Lung (tissue), 12 donors: ENCODE measurements around the gene TNFRSF17. TPM values are rescaled to one million over a fixed set of nuclear protein-coding genes. Genes with fewer than 3 reads are reported as not detected.

Experiments used
- ATAC-seq: fragments of 200-7000 bp; cut with Tn5 transposase; one replicate; pipeline ENCODE4 v1.9.1; 2020; ENCODE audit warnings: moderate number of reproducible peaks; ENCODE audit not compliant: insufficient read depth, low FRiP score
- DNase-seq, 3 donors: peaks; one replicate each; pipeline ENCODE4 v3.0.0-alpha.2; 2013 to 2017
- H3K27ac ChIP-seq, 2 donors: one replicate each; pipeline ENCODE4 v1.5.1; 2013; ENCODE audit warnings: mild to moderate bottlenecking in 2 of 2, moderate library complexity in 2 of 2, control low read depth in 1 of 2, inconsistent platforms in 1 of 2, low read depth in 1 of 2, low read length in 1 of 2
- H3K27me3 ChIP-seq, 3 donors: one replicate each; pipeline ENCODE4 v1.5.1; 2013; ENCODE audit warnings: low read length in 2 of 3; ENCODE audit not compliant: control insufficient read depth in 3 of 3, insufficient read depth in 3 of 3
- H3K36me3 ChIP-seq, 4 donors: one replicate each; pipeline ENCODE4 v1.5.1; 2013; ENCODE audit warnings: low read length in 4 of 4, mild to moderate bottlenecking in 1 of 4, moderate library complexity in 1 of 4; ENCODE audit not compliant: control insufficient read depth in 4 of 4, insufficient read depth in 4 of 4
- H3K4me1 ChIP-seq, 5 donors: one replicate each; pipeline ENCODE4 v1.5.1; 2013; ENCODE audit warnings: low read length in 5 of 5, mild to moderate bottlenecking in 2 of 5, moderate library complexity in 1 of 5; ENCODE audit not compliant: control insufficient read depth in 5 of 5, insufficient read depth in 5 of 5
- H3K4me3 ChIP-seq: one replicate; pipeline ENCODE4 v1.5.1; 2013; ENCODE audit warnings: mild to moderate bottlenecking, control low read depth, moderate library complexity
- H3K9ac ChIP-seq, 2 donors: one replicate each; pipeline ENCODE4 v1.5.1; 2013; ENCODE audit warnings: low read length in 2 of 2, control low read depth in 1 of 2; ENCODE audit not compliant: insufficient read depth in 1 of 2
- H3K9me3 ChIP-seq, 4 donors: one replicate each; pipeline ENCODE4 v1.5.1; 2013; ENCODE audit warnings: low read length in 3 of 4, mild to moderate bottlenecking in 1 of 4, moderate library complexity in 1 of 4; ENCODE audit not compliant: control insufficient read depth in 4 of 4, insufficient read depth in 3 of 4
- WGBS, 2 donors: extraction: QIAGEN DNeasy Blood & Tissue Kit; methylation state at CpG; one replicate each; pipeline ENCODE4 v1.1.7; 2013; 5-methylcytosine and 5-hydroxymethylcytosine counted together
- polyA plus RNA-seq, 2 donors: library from polyadenylated mRNA; stranded (reverse); fragments of 200-250 nt; gene quantifications; one replicate each; pipeline ENCODE4 v1.2.1, GENCODE V29; 2013
- total RNA-seq, 2 donors: library from RNA; depleted of rRNA in 1 of 2; stranded (reverse); fragments of >200 nt in 1 of 2; gene quantifications; one replicate each; pipeline ENCODE4 v1.2.1, GENCODE V29; 2014 to 2021
- TF ChIP-seq, protein P1 (sequence below): IDR thresholded peaks from 2 replicates; pipeline ENCODE4 v1.5.1; 2012; ENCODE audit warnings: mild to moderate bottlenecking; ENCODE audit errors: control extremely low read depth, extremely low read depth
- donor health status: control.
- donor health status: control.
- donor health status: Bipolar disorder and iron deficiency.
- donor health status: healthy.
- donor health status: DM: yes; HTN: yes; CAD: no.

The TNFRSF17 gene
- total and polyA plus RNA-seq, 4 donors: 0.30 to 3.2 (median 1.4) TPM

DNA sequence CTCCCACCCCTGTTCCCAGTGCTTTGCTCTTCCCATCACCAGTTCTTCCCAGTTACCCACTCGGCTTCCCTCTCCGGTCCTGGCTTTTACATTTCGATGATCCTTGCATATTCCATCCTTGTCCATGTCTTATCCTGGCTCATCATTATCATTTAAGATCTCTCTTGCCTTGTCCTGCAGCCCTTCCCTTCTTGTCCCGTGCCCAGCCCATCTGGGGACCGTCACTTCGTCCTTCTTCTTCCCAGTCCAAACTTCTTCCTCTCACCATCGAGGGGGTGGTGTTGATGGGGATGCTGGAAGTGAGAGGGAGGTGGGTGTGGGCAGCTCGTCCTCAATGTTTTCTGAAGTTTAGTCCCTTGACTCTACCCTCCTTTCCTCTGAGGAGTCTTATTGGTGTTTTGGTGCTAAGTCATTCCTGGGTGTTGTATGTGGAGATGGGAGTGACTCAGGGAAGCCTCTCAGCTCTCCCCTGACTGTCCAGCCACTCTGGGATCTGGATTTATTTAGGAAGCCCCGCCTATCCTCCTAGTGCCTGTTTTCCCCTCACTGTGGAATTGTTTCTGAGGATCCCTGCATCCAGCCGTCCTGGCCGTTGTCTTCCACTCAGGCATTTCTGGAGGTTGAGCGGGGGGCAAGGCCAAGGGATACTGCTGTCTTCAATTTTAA lies 12.5 kb downstream of the TNFRSF17 start:
- peak; percentile 15 for ATAC-seq
- Histone ChIP-seq H3K4me1 (peaks cover 0 to 19% (median 5%) of the 10 kb centered on the region in 5 donors), H3K27ac (peak overlapping the region in 1 of 2 donors; percentile 1), H3K27me3 (no peaks in the 10 kb centered on the region), H3K9ac (peak overlapping the region; percentile 37 to 80), H3K9me3 (no peaks in the 10 kb centered on the region), H3K36me3 (no peaks in the 10 kb centered on the region), H3K4me3 (peak overlapping the region; percentile 100)
- 22 to 32% methylated on average over 12 of the region's 12 CpGs for WGBS, 2 donors
- TF ChIP-seq, protein P1, sequence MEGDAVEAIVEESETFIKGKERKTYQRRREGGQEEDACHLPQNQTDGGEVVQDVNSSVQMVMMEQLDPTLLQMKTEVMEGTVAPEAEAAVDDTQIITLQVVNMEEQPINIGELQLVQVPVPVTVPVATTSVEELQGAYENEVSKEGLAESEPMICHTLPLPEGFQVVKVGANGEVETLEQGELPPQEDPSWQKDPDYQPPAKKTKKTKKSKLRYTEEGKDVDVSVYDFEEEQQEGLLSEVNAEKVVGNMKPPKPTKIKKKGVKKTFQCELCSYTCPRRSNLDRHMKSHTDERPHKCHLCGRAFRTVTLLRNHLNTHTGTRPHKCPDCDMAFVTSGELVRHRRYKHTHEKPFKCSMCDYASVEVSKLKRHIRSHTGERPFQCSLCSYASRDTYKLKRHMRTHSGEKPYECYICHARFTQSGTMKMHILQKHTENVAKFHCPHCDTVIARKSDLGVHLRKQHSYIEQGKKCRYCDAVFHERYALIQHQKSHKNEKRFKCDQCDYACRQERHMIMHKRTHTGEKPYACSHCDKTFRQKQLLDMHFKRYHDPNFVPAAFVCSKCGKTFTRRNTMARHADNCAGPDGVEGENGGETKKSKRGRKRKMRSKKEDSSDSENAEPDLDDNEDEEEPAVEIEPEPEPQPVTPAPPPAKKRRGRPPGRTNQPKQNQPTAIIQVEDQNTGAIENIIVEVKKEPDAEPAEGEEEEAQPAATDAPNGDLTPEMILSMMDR: no peak
- no peak for DNase-seq

- peak overlapping the region in 1 of 2 donors; percentile 1 for H3K27ac ChIP-seq
- TF ChIP-seq, protein P1: no peak
- H3K9ac ChIP-seq: no peak overlapping the region
- H3K27me3 ChIP-seq: no peaks in the 10 kb centered on the region
- WGBS, 2 donors: 83 to 88% methylated on average over 2 of the region's 2 CpGs
- no peak for DNase-seq
- no peaks in the 10 kb centered on the region for H3K36me3 ChIP-seq
- no peak overlapping the region for H3K4me3 ChIP-seq
- no peaks in the 10 kb centered on the region for H3K9me3 ChIP-seq
- ATAC-seq: no peak
- peaks cover 0 to 19% (median 5%) of the 10 kb centered on the region in 5 donors for H3K4me1 ChIP-seq
Observed at GRCh38 chr16:11978080-11978479, 13.1 kb downstream of the TNFRSF17 start.

DNA sequence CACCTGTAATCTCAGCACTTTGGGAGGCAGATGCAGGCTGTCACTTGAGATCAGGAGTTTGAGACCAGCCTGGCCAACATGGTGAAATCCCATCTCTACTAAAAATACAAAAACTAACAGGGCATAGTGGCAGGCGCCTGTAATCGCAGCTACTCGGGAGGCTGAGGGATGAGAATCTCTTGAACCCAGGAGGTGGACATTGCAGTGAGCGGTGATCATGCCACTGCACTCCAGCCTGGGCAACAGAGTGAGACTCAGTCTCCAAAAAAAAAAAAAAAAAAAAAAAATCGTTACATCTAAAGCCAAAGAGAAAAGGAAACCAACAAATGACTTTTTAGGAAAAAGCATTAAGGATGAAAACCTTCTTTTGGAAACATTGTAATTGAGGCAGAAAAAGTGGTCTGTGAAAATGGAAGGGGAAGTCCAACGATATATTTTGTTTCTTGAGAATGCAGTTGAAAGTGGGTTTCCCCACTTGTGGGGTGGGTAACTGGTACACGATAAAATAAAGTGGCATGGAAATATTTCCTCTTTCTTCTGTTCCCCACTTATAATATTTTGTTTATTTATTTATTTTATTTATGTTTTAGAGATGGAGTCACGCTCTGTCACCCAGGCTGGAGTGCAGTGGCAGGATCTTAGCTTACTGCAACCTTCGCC lies 14.1 kb downstream of the TNFRSF17 start:
- TF ChIP-seq, protein P1: no peak
- Histone ChIP-seq H3K9ac (no peak overlapping the region), H3K27me3 (no peaks in the 10 kb centered on the region), H3K27ac (no peak overlapping the region), H3K4me1 (peaks cover 0 to 19% (median 5%) of the 10 kb centered on the region in 5 donors), H3K36me3 (no peaks in the 10 kb centered on the region), H3K9me3 (no peaks in the 10 kb centered on the region), H3K4me3 (no peak overlapping the region)
- DNase-seq (no peak), ATAC-seq (no peak)
- WGBS, 2 donors: 78 to 85% methylated on average over 9 of the region's 9 CpGs
